Measurements from ENCODE around the gene NSL1.

The NSL1 gene

GRCh38 chr1:212680680-212681389, 110.7 kb downstream of the NSL1 start:
- no peak for TF ChIP-seq JUND (IDR thresholded peaks at IDR 0.05; ENCODE audit: low read depth)
- DNase-seq (ENCODE audit: low read depth in 1 of 2, low spot score in 1 of 2): no peak
- in situ Hi-C loops (cut with HindIII; ENCODE audit: low pct_unique_long_range_greater_than_20kb, low sequenced_read_pairs): no loop called here

- DNase-seq (ENCODE audit: low read depth in 1 of 2, low spot score in 1 of 2): no peak
- no peak for TF ChIP-seq JUND (IDR thresholded peaks at IDR 0.05; ENCODE audit: low read depth)
- in situ Hi-C loops (cut with HindIII; ENCODE audit: low pct_unique_long_range_greater_than_20kb, low sequenced_read_pairs): no loop called here
Observed at GRCh38 chr1:212678456-212679410, 112.8 kb downstream of the NSL1 start.

- DNase-seq (ENCODE audit: low read depth in 1 of 2, low spot score in 1 of 2): no peak
- in situ Hi-C loops (cut with HindIII; ENCODE audit: low pct_unique_long_range_greater_than_20kb, low sequenced_read_pairs): no loop called here
- TF ChIP-seq JUND (IDR thresholded peaks at IDR 0.05; ENCODE audit: low read depth): no peak
Observed at GRCh38 chr1:212677573-212677972, 114.0 kb downstream of the NSL1 start.

- no peak for DNase-seq (ENCODE audit: low read depth in 1 of 2, low spot score in 1 of 2)
- TF ChIP-seq JUND (IDR thresholded peaks at IDR 0.05; ENCODE audit: low read depth): no peak
- in situ Hi-C loops (cut with HindIII; ENCODE audit: low pct_unique_long_range_greater_than_20kb, low sequenced_read_pairs): no loop called here
Observed at GRCh38 chr1:212677136-212677535, 114.4 kb downstream of the NSL1 start.
